HG03457 (cell line): ENCODE measurements around the gene GLYATL1B.
"Not testable (repeated sequence)": the region's sequence is repeated elsewhere in the genome, so short reads cannot be mapped to it uniquely, and the experiment has no call there.

ENCODE experiments used
- ATAC-seq: cut with Tn5 transposase; IDR thresholded peaks from one replicate; pipeline ENCODE4 v1.9.1; 2021; ENCODE audit warnings: moderate number of reproducible peaks; ENCODE audit not compliant: unreplicated experiment

The GLYATL1B gene

GRCh38 chr11:59095225-59095624, 9.1 kb downstream of the GLYATL1B start:
- ATAC-seq: not testable (repeated sequence)

- not testable (repeated sequence) for ATAC-seq
Observed at GRCh38 chr11:59095972-59096575, 10.0 kb downstream of the GLYATL1B start.

- no peak for ATAC-seq
Observed at GRCh38 chr11:59097113-59097708, 11.1 kb downstream of the GLYATL1B start.

GRCh38 chr11:59097938-59098337, 11.8 kb downstream of the GLYATL1B start:
- ATAC-seq: not testable (repeated sequence)

- ATAC-seq: peak; percentile 67
Observed at GRCh38 chr11:59102259-59102765, 16.2 kb downstream of the GLYATL1B start.

GRCh38 chr11:59106363-59107336, 20.5 kb downstream of the GLYATL1B start, which contains the start of gene FAM111B:
FAM111B (plus strand) TSS chr11:59107237; CDS start chr11:59109626, 2,389 bp downstream.
- peak; percentile 69 for ATAC-seq

GRCh38 chr11:59107721-59108120, 21.6 kb downstream of the GLYATL1B start:
- ATAC-seq: not testable (repeated sequence)

- no peak for ATAC-seq
Observed at GRCh38 chr11:59112494-59112893, 26.4 kb downstream of the GLYATL1B start.

- no peak for ATAC-seq
Observed at GRCh38 chr11:59114344-59114743, 28.2 kb downstream of the GLYATL1B start.

- no peak for ATAC-seq
Observed at GRCh38 chr11:59115553-59115952, 29.4 kb downstream of the GLYATL1B start.

GRCh38 chr11:59117774-59118173, 31.7 kb downstream of the GLYATL1B start:
- ATAC-seq: no peak

- no peak for ATAC-seq
Observed at GRCh38 chr11:59119826-59120225, 33.7 kb downstream of the GLYATL1B start.

- peak; percentile 84 for ATAC-seq
Observed at GRCh38 chr11:59135648-59136461, 49.7 kb downstream of the GLYATL1B start.

- ATAC-seq: not testable (repeated sequence)
Observed at GRCh38 chr11:59136551-59136950, 50.4 kb downstream of the GLYATL1B start.

- ATAC-seq: no peak
Observed at GRCh38 chr11:59137190-59137589, 51.1 kb downstream of the GLYATL1B start.

- no peak for ATAC-seq
Observed at GRCh38 chr11:59138643-59139042, 52.5 kb downstream of the GLYATL1B start.

- ATAC-seq: no peak
Observed at GRCh38 chr11:59141191-59141590, 55.1 kb downstream of the GLYATL1B start.

GRCh38 chr11:59141673-59142460, 55.8 kb downstream of the GLYATL1B start:
- ATAC-seq: no peak
